Fibroblast of lung (primary cell): ENCODE data around the gene JMJD1C. TPM values are rescaled to one million over a fixed set of nuclear protein-coding genes. Genes with fewer than 3 reads are reported as not detected.

ENCODE experiments used
- DNase-seq, 2 donors: peaks; one replicate each; pipeline versions ENCODE4 v3.0.0 to v3.0.0-alpha.2; 2010; ENCODE audit warnings: low read depth in 2 of 2
- H2AFZ ChIP-seq: 2 replicates; pipeline ENCODE4 v1.5.1; 2012; ENCODE audit warnings: low read length, control low read depth, inconsistent platforms
- H3K27ac ChIP-seq: 2 replicates; pipeline ENCODE4 v1.5.1; 2011; ENCODE audit warnings: low read length, control low read depth; ENCODE audit not compliant: insufficient read depth
- H3K27me3 ChIP-seq: 2 replicates; pipeline ENCODE4 v1.5.1; 2011; ENCODE audit warnings: mild to moderate bottlenecking, low read length; ENCODE audit not compliant: control insufficient read depth, insufficient read depth
- H3K36me3 ChIP-seq: 2 replicates; pipeline ENCODE4 v1.5.1; 2011; ENCODE audit warnings: low read length; ENCODE audit not compliant: control insufficient read depth, insufficient read depth
- H3K4me1 ChIP-seq: 2 replicates; pipeline ENCODE4 v1.5.1; 2011; ENCODE audit warnings: low read length; ENCODE audit not compliant: control insufficient read depth, insufficient read depth; ENCODE audit errors: extremely low read depth
- H3K4me2 ChIP-seq: 2 replicates; pipeline ENCODE4 v1.5.1; 2011; ENCODE audit warnings: low read length, control low read depth; ENCODE audit not compliant: insufficient read depth; ENCODE audit errors: extremely low read depth
- H3K4me3 ChIP-seq, 4 experiments: fragments of 200-600 bp in 1 of 4; sonication (generic) in 1 of 4; replicated peaks in 1 of 4; 2 replicates each; pipeline ENCODE4 v1.5.1; 2011 to 2016; ENCODE audit warnings: low read length in 4 of 4, low read depth in 3 of 4, mild to moderate bottlenecking in 3 of 4, control low read depth in 2 of 4, inconsistent platforms in 1 of 4, mixed read lengths in 1 of 4; ENCODE audit not compliant: insufficient read depth in 1 of 4; ENCODE audit errors: control extremely low read depth in 1 of 4
- H3K79me2 ChIP-seq: 2 replicates; pipeline ENCODE4 v1.5.1; 2012; ENCODE audit warnings: mild to moderate bottlenecking, low read length, inconsistent platforms; ENCODE audit not compliant: control insufficient read depth, insufficient read depth
- H3K9ac ChIP-seq: 2 replicates; pipeline ENCODE4 v1.5.1; 2011; ENCODE audit warnings: mild to moderate bottlenecking, low read length, control low read depth; ENCODE audit not compliant: insufficient read depth
- H3K9me3 ChIP-seq: 2 replicates; pipeline ENCODE4 v1.5.1; 2012; ENCODE audit warnings: low read depth, low read length; ENCODE audit not compliant: control insufficient read depth, insufficient read depth
- H4K20me1 ChIP-seq: 2 replicates; pipeline ENCODE4 v1.5.1; 2011; ENCODE audit warnings: low read length; ENCODE audit not compliant: control insufficient read depth, insufficient read depth; ENCODE audit errors: extremely low read depth
- CTCF ChIP-seq, 2 donors: IDR thresholded peaks in 1 of 2; conservative IDR thresholded peaks in 1 of 2; 1 replicate in 1 of 2; 2 replicates in 1 of 2; pipeline ENCODE4 v1.5.1; 2011 to 2012; ENCODE audit warnings: low read length in 2 of 2, control low read depth in 1 of 2, inconsistent platforms in 1 of 2, low read depth in 1 of 2, mild to moderate bottlenecking in 1 of 2
- EZH2 ChIP-seq: IDR thresholded peaks from 2 replicates; pipeline ENCODE4 v1.5.1; 2012; ENCODE audit warnings: low read length, control low read depth, mild to moderate bottlenecking; ENCODE audit errors: missing control alignments
- polyA plus RNA-seq, 2 donors: library from polyadenylated mRNA; depleted of rRNA in 1 of 2; stranded (reverse) in 1 of 2; unstranded in 1 of 2; fragments of >200 nt; gene quantifications; 2 replicates each; pipeline ENCODE4 v1.2.1, GENCODE V29; 2011 to 2012; ENCODE audit warnings: missing spikeins in 1 of 2
- total RNA-seq: library from RNA; depleted of rRNA; stranded (reverse); fragments of >200 nt; gene quantifications from 2 replicates; pipeline ENCODE4 v1.2.1, GENCODE V29; 2014

The JMJD1C gene
- total and polyA plus RNA-seq, 2 donors (not counting 1 experiment from before 2014, with no cell fraction given), result 39.9 to 67.0 TPM

GRCh38 chr10:63201118-63201517 lies 264.7 kb downstream of the JMJD1C start:
- no peak for TF ChIP-seq CTCF (conservative IDR thresholded peaks at IDR 0.05 in 1 of 2, IDR thresholded peaks at IDR 0.05 in 1 of 2; ENCODE audit: low read depth in 1 of 2, low read length in 2 of 2)
- TF ChIP-seq EZH2, result no peak
- no peak for DNase-seq
- Histone ChIP-seq H3K4me2 (no peak overlapping the region), H2AFZ (no peak overlapping the region), H3K4me3 (no peak overlapping the region), H3K36me3 (peaks cover 1% of the 10 kb centered on the region), H3K9ac (no peak overlapping the region), H3K4me1 (peaks cover 4% of the 10 kb centered on the region), H4K20me1 (no peaks in the 10 kb centered on the region), H3K27me3 (no peaks in the 10 kb centered on the region), H3K9me3 (no peaks in the 10 kb centered on the region), H3K79me2 (peaks cover 20% of the 10 kb centered on the region), H3K27ac (no peak overlapping the region)

- Histone ChIP-seq H3K4me1 (peaks cover 4% of the 10 kb centered on the region), H3K9ac (no peak overlapping the region), H3K27ac (no peak overlapping the region), H3K4me2 (no peak overlapping the region), H3K9me3 (no peaks in the 10 kb centered on the region), H3K27me3 (no peaks in the 10 kb centered on the region), H3K36me3 (peaks cover 1% of the 10 kb centered on the region), H3K4me3 (no peak overlapping the region), H3K79me2 (peaks cover 14% of the 10 kb centered on the region), H2AFZ (no peak overlapping the region), H4K20me1 (no peaks in the 10 kb centered on the region)
- DNase-seq, result no peak
- TF ChIP-seq CTCF (conservative IDR thresholded peaks at IDR 0.05 in 1 of 2, IDR thresholded peaks at IDR 0.05 in 1 of 2; ENCODE audit: low read depth in 1 of 2, low read length in 2 of 2) (no peak), EZH2 (no peak)
These were observed 265.3 kb downstream of the JMJD1C start for GRCh38 chr10:63200431-63200830.

DNA sequence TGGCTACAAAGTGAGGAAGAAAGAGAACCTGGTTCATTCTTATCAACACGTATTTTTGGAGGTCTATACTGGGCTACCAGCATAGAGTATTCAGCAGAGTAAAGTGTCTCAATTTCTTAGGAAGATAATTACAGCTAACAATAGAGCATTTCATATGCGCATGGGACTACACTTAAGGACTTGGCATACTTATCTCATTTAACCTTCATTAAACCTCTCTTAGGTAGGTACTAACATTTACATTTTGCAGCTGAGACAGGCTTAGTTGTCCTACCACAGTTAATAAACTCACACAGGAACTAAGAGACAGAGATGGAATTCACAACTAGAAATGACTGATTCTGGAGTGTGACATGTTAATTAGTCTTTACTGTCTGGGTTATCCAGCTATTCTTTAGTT lies 266.1 kb downstream of the JMJD1C start:
- peaks cover 1% of the 10 kb centered on the region for H3K36me3 ChIP-seq
- peaks cover 4% of the 10 kb centered on the region for H3K4me1 ChIP-seq
- H4K20me1 ChIP-seq, result no peaks in the 10 kb centered on the region
- TF ChIP-seq EZH2, result no peak
- no peak for TF ChIP-seq CTCF (conservative IDR thresholded peaks at IDR 0.05 in 1 of 2, IDR thresholded peaks at IDR 0.05 in 1 of 2; ENCODE audit: low read depth in 1 of 2, low read length in 2 of 2)
- no peak overlapping the region for H3K4me2 ChIP-seq
- H3K9me3 ChIP-seq, result no peaks in the 10 kb centered on the region
- no peak overlapping the region for H2AFZ ChIP-seq
- no peak overlapping the region for H3K4me3 ChIP-seq
- no peaks in the 10 kb centered on the region for H3K27me3 ChIP-seq
- no peak for DNase-seq
- H3K27ac ChIP-seq, result no peak overlapping the region
- no peak overlapping the region for H3K9ac ChIP-seq
- H3K79me2 ChIP-seq, result peaks cover 9% of the 10 kb centered on the region
